GM19468 (cell line): ENCODE results near the gene NBAS.

Source experiments
- ATAC-seq: cut with Tn5 transposase; IDR thresholded peaks from one replicate; pipeline ENCODE4 v1.9.1; 2021; ENCODE audit warnings: mild to moderate bottlenecking, moderate library complexity, moderate number of reproducible peaks; ENCODE audit not compliant: unreplicated experiment; ENCODE audit errors: extremely low read depth

The NBAS gene

GRCh38 chr2:15591692-15592463 is 30.7 kb upstream of the NBAS start, which contains the start of gene DDX1:
TSS of gene DDX1 (plus strand) at chr2:15591868. CDS start at chr2:15591934, 66 bp downstream.
- ATAC-seq = peak; percentile 83

- no peak for ATAC-seq
These were observed 30.2 kb upstream of the NBAS start for GRCh38 chr2:15591373-15591691.

- no peak for ATAC-seq
These were observed 27.3 kb upstream of the NBAS start for GRCh38 chr2:15588329-15588919.

GRCh38 chr2:15584767-15585469 is 23.8 kb upstream of the NBAS start:
- ATAC-seq = no peak

- ATAC-seq = no peak
These were observed 23.2 kb upstream of the NBAS start for GRCh38 chr2:15584316-15584715.

- ATAC-seq = no peak
These were observed 22.7 kb upstream of the NBAS start for GRCh38 chr2:15583826-15584225.

GRCh38 chr2:15582710-15583357 is 21.7 kb upstream of the NBAS start:
- no peak for ATAC-seq

- no peak for ATAC-seq
These were observed 19.3 kb upstream of the NBAS start for GRCh38 chr2:15580451-15580850.

- no peak for ATAC-seq
These were observed 18.5 kb upstream of the NBAS start for GRCh38 chr2:15579641-15580040.

GRCh38 chr2:15577071-15577735 is 16.1 kb upstream of the NBAS start:
- ATAC-seq = peak; percentile 53

- ATAC-seq = no peak
These were observed 10.6 kb upstream of the NBAS start for GRCh38 chr2:15571729-15572128.

GRCh38 chr2:15570104-15570503 is 9.0 kb upstream of the NBAS start:
- ATAC-seq = no peak

- ATAC-seq = no peak
These were observed 7.7 kb upstream of the NBAS start for GRCh38 chr2:15568874-15569273.

GRCh38 chr2:15566912-15567311 is 5.8 kb upstream of the NBAS start:
- no peak for ATAC-seq

- no peak for ATAC-seq
These were observed 5.0 kb upstream of the NBAS start for GRCh38 chr2:15565994-15566671.

- ATAC-seq = no peak
These were observed 4.3 kb upstream of the NBAS start for GRCh38 chr2:15565392-15565791.

GRCh38 chr2:15563227-15564100 is 2.3 kb upstream of the NBAS start:
- ATAC-seq = no peak

GRCh38 chr2:15562354-15563031 is 1.4 kb upstream of the NBAS start:
- no peak for ATAC-seq
